WTC11 (cell line): ENCODE measurements around the gene SNRPD3. TPM values are rescaled to one million over a fixed set of nuclear protein-coding genes. Genes with fewer than 3 reads are reported as not detected.

Experiments used
- ATAC-seq: fragments of 200-7000 bp; cut with Tn5 transposase; 2 replicates; pipeline ENCODE4 v1.10.0; 2021; ENCODE audit warnings: mild to moderate bottlenecking, moderate library complexity
- CTCF ChIA-PET: fragments of 300-600 bp; sonication (Branson Sonifier 250); formaldehyde crosslinking; loops from one replicate; lab custom pipeline; 2021; ENCODE audit warnings: antibody characterized with exemption; lab: Charles Lee
- POLR2A ChIA-PET: fragments of 350-600 bp; sonication (Branson Sonifier 250); formaldehyde crosslinking; loops from one replicate; lab custom pipeline; 2021; ENCODE audit warnings: antibody characterized with exemption; lab: Charles Lee
- DNase-seq: peaks from one replicate; pipeline ENCODE4 v3.0.0; 2021; ENCODE audit warnings: low spot score
- H3K27ac Mint-ChIP-seq: 2 replicates; pipeline ENCODE4 v1.8.0; 2021; ENCODE audit warnings: mixed read lengths
- H3K27me3 Mint-ChIP-seq: 2 replicates; pipeline ENCODE4 v1.8.0; 2021; ENCODE audit warnings: low read depth, mild to moderate bottlenecking, moderate library complexity, mixed read lengths
- H3K36me3 Mint-ChIP-seq: 2 replicates; pipeline ENCODE4 v1.8.0; 2021; ENCODE audit warnings: mixed read lengths
- H3K4me1 Mint-ChIP-seq: 2 replicates; pipeline ENCODE4 v1.8.0; 2022; ENCODE audit warnings: mixed read lengths
- H3K4me3 Mint-ChIP-seq: 2 replicates; pipeline ENCODE4 v1.8.0; 2021; ENCODE audit warnings: mild to moderate bottlenecking, moderate library complexity, mixed read lengths
- H3K9me3 Mint-ChIP-seq: 2 replicates; pipeline ENCODE4 v1.8.0; 2021; ENCODE audit warnings: mixed read lengths
- AR ChIP-seq: fragments of 250-450 bp; sonication (Bioruptor Pico); IDR thresholded peaks from 2 replicates; pipeline ENCODE4 v1.9.0; 2021; ENCODE audit warnings: mild to moderate bottlenecking
- CDX4 ChIP-seq: fragments of 250-450 bp; sonication (Bioruptor Pico); IDR thresholded peaks from 2 replicates; pipeline ENCODE4 v1.9.0; 2021; ENCODE audit warnings: moderate library complexity, mild to moderate bottlenecking, inconsistent platforms, borderline replicate concordance
- CREM ChIP-seq: sonication (generic); formaldehyde crosslinking; IDR thresholded peaks from 2 replicates; pipeline ENCODE4 v1.8.1; 2022; ENCODE audit warnings: mild to moderate bottlenecking, missing genetic modification reagents, moderate library complexity
- ETV6 ChIP-seq: sonication (generic); formaldehyde crosslinking; IDR thresholded peaks from 2 replicates; pipeline ENCODE4 v1.8.1; 2022; ENCODE audit warnings: mild to moderate bottlenecking, missing genetic modification reagents
- FOXK1 ChIP-seq: sonication (generic); formaldehyde crosslinking; IDR thresholded peaks from 2 replicates; pipeline ENCODE4 v1.8.0; 2022; ENCODE audit warnings: mild to moderate bottlenecking, moderate library complexity, missing genetic modification reagents
- GABPB1 ChIP-seq: sonication (generic); formaldehyde crosslinking; IDR thresholded peaks from 2 replicates; pipeline ENCODE4 v1.8.1; 2023; ENCODE audit warnings: mild to moderate bottlenecking, missing genetic modification reagents
- JAZF1 ChIP-seq: fragments of 250-450 bp; sonication (Bioruptor Pico); IDR thresholded peaks from 2 replicates; pipeline ENCODE4 v1.9.0; 2021; ENCODE audit warnings: moderate library complexity, mild to moderate bottlenecking, inconsistent platforms
- JUN ChIP-seq: sonication (generic); formaldehyde crosslinking; IDR thresholded peaks from 2 replicates; pipeline ENCODE4 v1.8.0; 2023; ENCODE audit warnings: mild to moderate bottlenecking, missing genetic modification reagents
- NFYB ChIP-seq: sonication (generic); formaldehyde crosslinking; conservative IDR thresholded peaks from 2 replicates; pipeline ENCODE4 v1.8.0; 2022; ENCODE audit warnings: low read depth, missing genetic modification reagents
- PRDM15 ChIP-seq: sonication (generic); formaldehyde crosslinking; IDR thresholded peaks from 2 replicates; pipeline ENCODE4 v1.8.0; 2022; ENCODE audit warnings: missing genetic modification reagents
- RORB ChIP-seq: fragments of 250-450 bp; sonication (Bioruptor Pico); IDR thresholded peaks from 2 replicates; pipeline ENCODE4 v1.9.0; 2021; ENCODE audit warnings: mild to moderate bottlenecking
- TEAD1 ChIP-seq: sonication (generic); formaldehyde crosslinking; IDR thresholded peaks from 2 replicates; pipeline ENCODE4 v1.8.0; 2022; ENCODE audit warnings: mild to moderate bottlenecking, missing genetic modification reagents
- TEAD4 ChIP-seq: sonication (generic); formaldehyde crosslinking; IDR thresholded peaks from 2 replicates; pipeline ENCODE4 v1.8.0; 2022; ENCODE audit warnings: mild to moderate bottlenecking, missing genetic modification reagents
- USF2 ChIP-seq: sonication (generic); formaldehyde crosslinking; IDR thresholded peaks from 2 replicates; pipeline ENCODE4 v1.8.1; 2023; ENCODE audit warnings: mild to moderate bottlenecking, missing genetic modification reagents, moderate library complexity
- ZNF121 ChIP-seq: sonication (generic); formaldehyde crosslinking; IDR thresholded peaks from 2 replicates; pipeline ENCODE4 v1.8.0; 2023; ENCODE audit warnings: missing genetic modification reagents
- ZNF138 ChIP-seq: sonication (generic); formaldehyde crosslinking; conservative IDR thresholded peaks from 2 replicates; pipeline ENCODE4 v1.8.1; 2022; ENCODE audit warnings: mild to moderate bottlenecking, moderate library complexity, missing genetic modification reagents
- ZNF317 ChIP-seq: sonication (generic); formaldehyde crosslinking; IDR thresholded peaks from 2 replicates; pipeline ENCODE4 v1.8.1; 2023; ENCODE audit warnings: low read depth, mild to moderate bottlenecking, moderate library complexity, missing genetic modification reagents, borderline replicate concordance
- ZNF416 ChIP-seq: fragments of 250-450 bp; sonication (Bioruptor Pico); IDR thresholded peaks from 2 replicates; pipeline ENCODE4 v1.9.0; 2021; ENCODE audit warnings: mild to moderate bottlenecking, inconsistent platforms
- ZNF423 ChIP-seq: fragments of 250-450 bp; sonication (Bioruptor Pico); IDR thresholded peaks from 2 replicates; pipeline ENCODE4 v2.1.2; 2022; ENCODE audit warnings: mild to moderate bottlenecking, moderate library complexity
- ZSCAN18 ChIP-seq: fragments of 250-450 bp; sonication (Bioruptor Pico); IDR thresholded peaks from 2 replicates; pipeline ENCODE4 v2.1.2; 2022; ENCODE audit warnings: mild to moderate bottlenecking, moderate library complexity
- total RNA-seq: library from RNA; stranded (reverse); gene quantifications from 3 replicates; pipeline ENCODE4 v1.2.3, GENCODE V29; 2021

The SNRPD3 gene
- total RNA-seq, 1 experiment from 2014 or later = 198 TPM

- Mint-ChIP-seq H3K4me1 (no peaks in the 10 kb centered on the region), H3K27me3 (no peaks in the 10 kb centered on the region), H3K4me3 (no peak overlapping the region), H3K9me3 (no peaks in the 10 kb centered on the region), H3K27ac (no peak overlapping the region), H3K36me3 (peaks cover 32% of the 10 kb centered on the region)
- TF ChIP-seq ZNF423 (no peak), GABPB1 (CRISPR knock-in tag) (no peak), ETV6 (CRISPR knock-in tag) (no peak), ZNF138 (CRISPR knock-in tag) (no peak), USF2 (CRISPR knock-in tag) (no peak), RORB (CRISPR knock-in tag) (no peak), ZSCAN18 (CRISPR knock-in tag) (no peak), NFYB (CRISPR knock-in tag) (no peak), CREM (no peak), CDX4 (no peak), FOXK1 (CRISPR knock-in tag) (no peak), PRDM15 (CRISPR knock-in tag) (no peak), ZNF317 (CRISPR knock-in tag) (no peak), TEAD1 (CRISPR knock-in tag) (no peak), JAZF1 (CRISPR knock-in tag) (no peak), JUN (CRISPR knock-in tag) (no peak)
- ATAC-seq = no peak
- DNase-seq = no peak
- CTCF ChIA-PET = no interaction called here
- POLR2A ChIA-PET = interaction anchor here (0.6 kb wide), 1 partner anchor 8 kb away, joined by 3 read pairs; no protein-coding TSS in a partner anchor
These were observed 13.9 kb upstream of the SNRPD3 start for GRCh38 chr22:24541681-24542515.

- H3K27me3 Mint-ChIP-seq = no peaks in the 10 kb centered on the region
- ChIA-PET POLR2A (no interaction called here), CTCF (no interaction called here)
- DNase-seq (no peak), ATAC-seq (no peak)
- H3K27ac Mint-ChIP-seq = no peak overlapping the region
- H3K4me1 Mint-ChIP-seq = no peaks in the 10 kb centered on the region
- H3K9me3 Mint-ChIP-seq = no peaks in the 10 kb centered on the region
- no peak overlapping the region for H3K4me3 Mint-ChIP-seq
- peaks cover 39% of the 10 kb centered on the region for H3K36me3 Mint-ChIP-seq
- no peak for TF ChIP-seq ZNF317 (CRISPR knock-in tag)
- TF ChIP-seq ZNF121 (CRISPR knock-in tag) = no peak
- no peak for TF ChIP-seq PRDM15 (CRISPR knock-in tag)
- no peak for TF ChIP-seq TEAD1 (CRISPR knock-in tag)
- no peak for TF ChIP-seq ZNF416 (CRISPR knock-in tag)
- TF ChIP-seq AR (CRISPR knock-in tag) = no peak
- no peak for TF ChIP-seq TEAD4 (CRISPR knock-in tag)
These were observed 13.2 kb upstream of the SNRPD3 start for GRCh38 chr22:24542641-24543040.
